Esophagus muscularis mucosa (tissue), 4 donors: ENCODE measurements around the gene TIMM29. TPM values are rescaled to one million over a fixed set of nuclear protein-coding genes. Genes with fewer than 3 reads are reported as not detected.

Experiments used
- DNase-seq: peaks from one replicate; pipeline ENCODE4 v3.0.0-alpha.2; 2017; ENCODE audit errors: extremely low spot score
- H3K27ac ChIP-seq, 4 donors: fragments of 200-600 bp; sonication (generic); replicated peaks in 1 of 4; 1 replicate in 3 of 4; 2 replicates in 1 of 4; pipeline ENCODE4 v1.5.1; 2016 to 2019; ENCODE audit warnings: mild to moderate bottlenecking in 1 of 4
- H3K27me3 ChIP-seq, 4 donors: fragments of 200-600 bp; sonication (generic); one replicate each; pipeline versions ENCODE4 v1.5.1 to v1.6.0; 2016 to 2019
- H3K36me3 ChIP-seq, 4 donors: fragments of 200-600 bp; sonication (generic); one replicate each; pipeline ENCODE4 v1.5.1; 2016 to 2019
- H3K4me1 ChIP-seq, 4 donors: fragments of 200-600 bp; sonication (generic); one replicate each; pipeline ENCODE4 v1.5.1; 2016 to 2019
- H3K4me3 ChIP-seq, 4 donors: fragments of 200-600 bp; sonication (generic); 1 replicate in 2 of 4; 2 replicates in 2 of 4; pipeline ENCODE4 v1.5.1; 2016 to 2019; ENCODE audit warnings: mild to moderate bottlenecking in 4 of 4, moderate library complexity in 1 of 4
- H3K9me3 ChIP-seq, 4 donors: fragments of 200-600 bp; sonication (generic); 1 replicate in 3 of 4; 2 replicates in 1 of 4; pipeline ENCODE4 v1.5.1; 2016 to 2019
- EP300 ChIP-seq: sonication (generic); formaldehyde crosslinking; IDR thresholded peaks from one replicate; pipeline ENCODE4 v1.6.1; 2017; ENCODE audit warnings: antibody characterized with exemption
- POLR2A ChIP-seq: fragments of 450-650 bp; IDR thresholded peaks from one replicate; pipeline ENCODE4 v1.6.1; 2017; ENCODE audit warnings: antibody characterized with exemption, moderate library complexity, mild to moderate bottlenecking, low read depth
- POLR2AphosphoS5 ChIP-seq, 2 donors: sonication (generic); formaldehyde crosslinking; IDR thresholded peaks; one replicate each; pipeline ENCODE4 v1.6.1; 2017; ENCODE audit warnings: antibody characterized with exemption in 2 of 2
- WGBS: methylation state at CpG from one replicate; pipeline ENCODE4 v1.1.5; 2018; 5-methylcytosine and 5-hydroxymethylcytosine counted together
- intact Hi-C: fragments of 100-400 bp; cut with DNase I; formaldehyde crosslinking; loops from one replicate; pipeline ENCODE4 v1.15.1; 2023
- total RNA-seq, 4 donors: library from RNA; depleted of rRNA; stranded (reverse); fragments of >200 nt; gene quantifications; one replicate each; pipeline versions ENCODE4 v1.1.0 to v1.2.1, GENCODE V29; 2016
- TF ChIP-seq, protein P1 (sequence below), 3 experiments: fragments of 200-600 bp in 2 of 3; fragments of 450-650 bp in 1 of 3; sonication (generic) in 2 of 3; IDR thresholded peaks; one replicate each; pipeline ENCODE4 v1.5.1; 2017 to 2019; ENCODE audit warnings: antibody characterized with exemption in 3 of 3, mild to moderate bottlenecking in 2 of 3, moderate library complexity in 1 of 3

Gene TIMM29
- total RNA-seq, 4 donors from 2014 or later = 32.6 to 58.7 (median 45.9) TPM

DNA sequence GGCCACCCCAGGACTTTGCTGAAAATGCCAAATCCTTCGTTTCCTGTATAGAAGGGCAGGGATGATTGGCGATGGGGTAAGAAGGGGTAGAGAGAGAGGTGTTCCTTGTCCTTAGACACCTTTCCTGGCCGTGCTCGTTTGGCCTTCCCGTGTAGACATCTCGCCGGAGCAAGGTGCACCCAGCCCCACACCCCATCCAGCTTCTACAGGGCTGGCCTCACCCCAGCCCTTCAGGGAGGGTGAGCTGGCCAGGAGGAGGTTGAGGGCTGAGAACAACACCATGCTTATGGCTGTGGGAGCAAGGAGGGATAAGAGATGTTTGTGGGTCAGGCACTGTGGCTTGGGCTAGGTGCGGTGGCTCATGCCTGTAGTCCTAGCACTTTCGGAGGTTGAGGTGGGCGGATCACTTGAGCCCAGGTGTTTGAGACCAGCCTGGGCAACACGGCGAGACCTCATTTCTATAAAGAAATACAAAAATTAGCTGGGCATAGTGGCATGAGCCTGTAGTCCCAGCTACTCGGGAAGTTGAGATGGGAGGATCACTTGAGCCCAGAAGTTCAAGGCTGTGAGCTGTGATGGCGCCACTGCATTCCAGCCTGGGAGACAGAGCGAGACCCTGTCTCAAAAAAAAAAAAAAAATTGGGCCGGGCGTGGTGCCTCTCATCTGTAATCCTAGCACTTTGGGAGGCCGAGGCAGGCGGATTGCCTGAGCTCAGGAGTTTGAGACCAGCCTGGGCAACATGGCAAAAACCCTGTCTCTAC, 47.7 kb downstream of the TIMM29 start:
- H3K36me3 ChIP-seq = peaks cover 0 to 4% (median 0%) of the 10 kb centered on the region in 4 donors
- no peaks in the 10 kb centered on the region for H3K9me3 ChIP-seq
- intact Hi-C loops = loop anchor here (5.0 kb wide), 1 partner anchor 34 kb away; no protein-coding TSS in a partner anchor
- WGBS = 80% methylated on average over 14 of the region's 19 CpGs
- no peaks in the 10 kb centered on the region for H3K27me3 ChIP-seq
- H3K4me1 ChIP-seq = peaks cover 26 to 51% (median 47%) of the 10 kb centered on the region in 4 donors
- H3K4me3 ChIP-seq = peak overlapping the region; percentile 5 to 45 (median 22)
- TF ChIP-seq POLR2A (no peak), POLR2AphosphoS5 (IDR thresholded peaks at IDR 0.05) (no peak), EP300 (no peak)
- TF ChIP-seq, protein P1, sequence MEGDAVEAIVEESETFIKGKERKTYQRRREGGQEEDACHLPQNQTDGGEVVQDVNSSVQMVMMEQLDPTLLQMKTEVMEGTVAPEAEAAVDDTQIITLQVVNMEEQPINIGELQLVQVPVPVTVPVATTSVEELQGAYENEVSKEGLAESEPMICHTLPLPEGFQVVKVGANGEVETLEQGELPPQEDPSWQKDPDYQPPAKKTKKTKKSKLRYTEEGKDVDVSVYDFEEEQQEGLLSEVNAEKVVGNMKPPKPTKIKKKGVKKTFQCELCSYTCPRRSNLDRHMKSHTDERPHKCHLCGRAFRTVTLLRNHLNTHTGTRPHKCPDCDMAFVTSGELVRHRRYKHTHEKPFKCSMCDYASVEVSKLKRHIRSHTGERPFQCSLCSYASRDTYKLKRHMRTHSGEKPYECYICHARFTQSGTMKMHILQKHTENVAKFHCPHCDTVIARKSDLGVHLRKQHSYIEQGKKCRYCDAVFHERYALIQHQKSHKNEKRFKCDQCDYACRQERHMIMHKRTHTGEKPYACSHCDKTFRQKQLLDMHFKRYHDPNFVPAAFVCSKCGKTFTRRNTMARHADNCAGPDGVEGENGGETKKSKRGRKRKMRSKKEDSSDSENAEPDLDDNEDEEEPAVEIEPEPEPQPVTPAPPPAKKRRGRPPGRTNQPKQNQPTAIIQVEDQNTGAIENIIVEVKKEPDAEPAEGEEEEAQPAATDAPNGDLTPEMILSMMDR (IDR thresholded peaks at IDR 0.05) = no peak
- peak overlapping the region; percentile 67 to 81 (median 68) for H3K27ac ChIP-seq
- DNase-seq = no peak

- Histone ChIP-seq H3K36me3 (peaks cover 0 to 8% (median 0%) of the 10 kb centered on the region in 4 donors), H3K27ac (no peak overlapping the region), H3K4me3 (no peak overlapping the region), H3K9me3 (no peaks in the 10 kb centered on the region), H3K4me1 (peaks cover 26 to 58% (median 51%) of the 10 kb centered on the region in 4 donors), H3K27me3 (no peaks in the 10 kb centered on the region)
- intact Hi-C loops = loop anchor here (5.0 kb wide), 1 partner anchor 35 kb away; no protein-coding TSS in a partner anchor
- DNase-seq = no peak
- WGBS = 95% methylated on average over 5 of the region's 5 CpGs
- no peak for TF ChIP-seq EP300
- TF ChIP-seq, protein P1 (IDR thresholded peaks at IDR 0.05) = no peak
- TF ChIP-seq POLR2A = no peak
- no peak for TF ChIP-seq POLR2AphosphoS5 (IDR thresholded peaks at IDR 0.05)
Measured at GRCh38 chr19:10977742-10978092, 49.1 kb downstream of the TIMM29 start.

Other genes with a start within 250 kb of the TIMM29 start
- gene QTRT1, start 227.4 kb upstream of the TIMM29 start, total RNA-seq = 10 to 100 TPM; 19.9 to 34.9 (median 25.4) TPM
- 100 to 1,000 TPM in 1 of 4 donors, 10 to 100 TPM in 3; 73.6 to 115 (median 93.7) TPM for gene DNM2, start 210.7 kb upstream of the TIMM29 start, total RNA-seq
- gene TMED1, start 92.6 kb upstream of the TIMM29 start, total RNA-seq = 10 to 100 TPM; 18.7 to 29.5 (median 27.7) TPM
- gene C19orf38, start 80.4 kb upstream of the TIMM29 start, total RNA-seq = 1 to 10 TPM in 2 of 4 donors, under 1 TPM in 1, not detected in 1; 0.97 to 3.6 (median 1.1) TPM
- 10 to 100 TPM; 24.9 to 43.5 (median 30.6) TPM for gene CARM1, start 57.3 kb upstream of the TIMM29 start, total RNA-seq
- gene YIPF2, start 172 bp upstream of the TIMM29 start, total RNA-seq = 10 to 100 TPM; 23.3 to 50.1 (median 31.0) TPM
- gene SMARCA4, start 32.2 kb downstream of the TIMM29 start, total RNA-seq = 10 to 100 TPM; 48.0 to 78.2 (median 53.9) TPM
- gene LDLR, start 160.7 kb downstream of the TIMM29 start, total RNA-seq = 100 to 1,000 TPM in 1 of 4 donors, 10 to 100 TPM in 3; 14.2 to 258 (median 47.5) TPM
- gene SPC24, start 227.0 kb downstream of the TIMM29 start, total RNA-seq = 1 to 10 TPM; 1.4 to 6.6 (median 3.4) TPM